Astrocyte of the cerebellum (primary cell): ENCODE measurements around the gene UGDH.

Experiments
- DNase-seq: peaks from one replicate; pipeline ENCODE4 v3.0.0-alpha.2; 2011; ENCODE audit warnings: low read depth
- H3K4me3 ChIP-seq: 2 replicates; pipeline ENCODE4 v1.5.1; 2011; ENCODE audit warnings: mild to moderate bottlenecking, low read depth, low read length, moderate library complexity
- in situ Hi-C: cut with HindIII; loops from 2 replicates; pipeline ENCODE4 v1.10.0; 2017; ENCODE audit warnings: low sequenced_read_pairs
- TF ChIP-seq, protein P1 (sequence below): IDR thresholded peaks from 2 replicates; pipeline ENCODE4 v1.5.1; 2012; ENCODE audit warnings: low read length, low read depth, moderate library complexity, mild to moderate bottlenecking; ENCODE audit errors: missing control alignments

UGDH gene

DNA sequence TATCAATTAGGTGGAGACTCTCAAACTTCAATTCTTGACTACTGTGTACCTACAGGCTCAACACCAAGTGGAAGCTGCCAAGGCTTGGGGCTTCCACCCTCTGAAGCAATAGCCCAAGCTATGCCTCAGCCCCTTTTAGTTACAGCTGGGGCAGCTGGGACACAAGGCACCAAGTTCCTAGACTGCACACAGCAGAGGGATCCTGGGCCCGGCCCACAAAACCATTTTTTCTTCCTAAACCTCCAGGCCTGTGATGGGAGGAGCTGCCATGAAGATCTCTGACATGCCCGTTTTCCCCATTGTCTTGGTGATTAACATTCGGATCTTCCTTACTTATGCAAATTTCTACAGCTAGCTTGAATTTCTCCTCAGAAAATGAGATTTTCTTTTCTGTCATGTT, 3.4 kb upstream of the UGDH start:
- DNase-seq, result no peak
- no peak overlapping the region for H3K4me3 ChIP-seq
- TF ChIP-seq, protein P1, sequence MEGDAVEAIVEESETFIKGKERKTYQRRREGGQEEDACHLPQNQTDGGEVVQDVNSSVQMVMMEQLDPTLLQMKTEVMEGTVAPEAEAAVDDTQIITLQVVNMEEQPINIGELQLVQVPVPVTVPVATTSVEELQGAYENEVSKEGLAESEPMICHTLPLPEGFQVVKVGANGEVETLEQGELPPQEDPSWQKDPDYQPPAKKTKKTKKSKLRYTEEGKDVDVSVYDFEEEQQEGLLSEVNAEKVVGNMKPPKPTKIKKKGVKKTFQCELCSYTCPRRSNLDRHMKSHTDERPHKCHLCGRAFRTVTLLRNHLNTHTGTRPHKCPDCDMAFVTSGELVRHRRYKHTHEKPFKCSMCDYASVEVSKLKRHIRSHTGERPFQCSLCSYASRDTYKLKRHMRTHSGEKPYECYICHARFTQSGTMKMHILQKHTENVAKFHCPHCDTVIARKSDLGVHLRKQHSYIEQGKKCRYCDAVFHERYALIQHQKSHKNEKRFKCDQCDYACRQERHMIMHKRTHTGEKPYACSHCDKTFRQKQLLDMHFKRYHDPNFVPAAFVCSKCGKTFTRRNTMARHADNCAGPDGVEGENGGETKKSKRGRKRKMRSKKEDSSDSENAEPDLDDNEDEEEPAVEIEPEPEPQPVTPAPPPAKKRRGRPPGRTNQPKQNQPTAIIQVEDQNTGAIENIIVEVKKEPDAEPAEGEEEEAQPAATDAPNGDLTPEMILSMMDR, result no peak
- in situ Hi-C loops, result no loop called here

DNA sequence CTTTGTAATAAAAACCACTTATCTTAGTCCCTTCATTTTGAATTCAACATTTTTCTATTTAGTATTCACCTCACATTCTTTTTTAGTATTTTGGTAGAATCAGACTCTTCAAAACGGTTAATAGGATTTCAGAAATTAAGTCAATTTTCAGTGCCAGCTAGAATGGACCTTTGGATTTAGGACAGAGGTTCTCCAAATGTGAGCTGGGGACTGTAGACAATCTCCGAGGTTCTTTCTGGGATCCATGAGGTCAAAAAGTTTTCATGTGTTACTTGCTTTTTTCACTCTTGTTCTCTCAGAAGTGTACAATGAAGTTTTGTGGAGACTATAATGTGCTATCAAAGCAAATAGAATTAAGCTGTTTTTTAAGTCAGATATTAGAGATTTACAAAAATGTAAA, 2.3 kb upstream of the UGDH start:
- H3K4me3 ChIP-seq, result no peak overlapping the region
- TF ChIP-seq, protein P1, result no peak
- no peak for DNase-seq
- in situ Hi-C loops, result no loop called here

DNA sequence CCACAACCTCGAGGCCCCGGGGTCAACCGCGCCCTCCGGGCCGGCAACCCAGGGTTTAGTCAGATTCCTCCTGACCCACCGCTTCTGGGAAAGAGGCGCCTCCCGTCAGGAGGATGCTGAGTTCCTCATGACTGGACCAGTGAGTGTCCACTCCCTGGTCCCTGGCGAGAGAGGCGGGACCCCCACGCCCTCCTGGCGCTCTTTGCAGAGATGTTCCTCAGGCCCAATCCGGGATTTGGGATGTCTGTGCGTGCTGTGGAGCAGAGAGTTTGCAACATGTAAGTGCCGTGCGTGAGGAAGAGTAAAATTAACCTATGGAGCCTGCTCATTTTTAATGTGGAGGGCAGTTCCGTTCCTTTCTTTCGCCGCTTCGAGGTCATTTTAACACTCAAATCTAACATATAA, 824 bp upstream of the UGDH start:
- DNase-seq, result peak; percentile 31
- TF ChIP-seq, protein P1, result no peak
- in situ Hi-C loops, result no loop called here
- H3K4me3 ChIP-seq, result peak overlapping the region; percentile 99

DNA sequence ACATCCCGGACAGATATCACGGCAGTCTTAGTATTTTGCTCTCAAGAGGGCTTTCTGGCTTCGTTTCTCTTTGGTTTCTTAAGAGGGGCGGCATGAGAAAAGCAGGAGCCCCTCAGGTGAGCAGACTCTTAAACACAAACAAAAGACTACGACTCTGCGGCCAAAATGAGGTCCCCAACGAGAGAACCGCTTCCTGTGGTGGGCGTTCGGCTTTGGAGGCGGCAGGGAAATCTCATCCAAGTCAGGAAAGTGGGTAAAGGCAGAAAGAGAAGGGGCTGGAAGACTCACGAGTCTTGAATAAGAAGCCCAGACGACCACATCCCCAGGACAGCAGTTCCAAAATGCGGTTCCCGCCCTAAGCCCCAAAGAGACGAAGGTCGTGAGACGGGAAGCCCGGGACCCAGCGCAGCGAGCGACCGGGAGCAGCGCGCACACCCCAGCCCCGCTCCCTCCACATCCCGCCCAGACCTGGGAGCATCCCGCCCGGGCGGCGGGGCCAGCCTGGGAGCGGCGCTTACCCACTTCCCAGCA, 409 bp downstream of the UGDH start:
- peak overlapping the region; percentile 99 for H3K4me3 ChIP-seq
- TF ChIP-seq, protein P1, result no peak
- in situ Hi-C loops, result no loop called here
- DNase-seq, result no peak

DNA sequence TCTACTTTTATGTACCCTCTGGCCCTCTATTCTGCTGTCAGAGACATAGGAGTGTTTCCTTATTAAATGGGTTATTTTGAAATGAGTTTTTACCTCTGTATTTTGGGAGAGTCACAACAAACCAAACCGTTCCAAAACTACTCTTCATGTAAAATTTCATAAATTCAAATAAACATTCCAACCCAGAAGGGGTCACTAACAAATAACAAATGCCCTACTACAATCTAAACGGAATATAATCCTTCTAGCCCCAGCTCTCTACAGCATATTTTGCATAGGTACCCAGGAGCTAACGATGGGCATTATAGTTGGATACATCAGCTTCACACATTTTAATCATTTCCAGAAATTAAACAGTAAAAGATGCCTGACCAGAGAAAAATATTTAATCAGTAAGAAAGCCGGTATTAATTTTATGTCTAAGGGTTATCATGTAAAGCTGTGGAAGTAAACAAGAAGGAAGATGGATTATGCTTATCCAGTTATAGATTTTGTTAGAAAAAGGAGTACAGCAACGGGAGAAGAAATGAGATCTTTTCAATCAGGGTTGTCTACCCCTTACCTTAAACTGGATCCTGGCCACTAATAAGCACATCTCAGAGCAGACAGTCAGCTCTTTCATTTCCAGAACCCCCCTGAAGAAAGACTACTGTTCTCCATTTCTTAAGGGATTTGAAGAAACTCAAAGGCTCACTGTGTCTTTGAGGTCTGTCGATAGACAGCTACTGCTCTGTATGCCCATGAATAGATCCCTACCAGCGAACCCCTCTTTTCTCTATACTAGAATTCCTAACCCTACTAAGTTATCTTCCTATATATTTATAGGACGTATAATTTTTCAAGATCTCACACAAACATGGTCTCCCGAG, 1.2 kb downstream of the UGDH start:
- DNase-seq, result no peak
- in situ Hi-C loops, result no loop called here
- H3K4me3 ChIP-seq, result peak overlapping the region; percentile 99
- TF ChIP-seq, protein P1, result no peak

DNA sequence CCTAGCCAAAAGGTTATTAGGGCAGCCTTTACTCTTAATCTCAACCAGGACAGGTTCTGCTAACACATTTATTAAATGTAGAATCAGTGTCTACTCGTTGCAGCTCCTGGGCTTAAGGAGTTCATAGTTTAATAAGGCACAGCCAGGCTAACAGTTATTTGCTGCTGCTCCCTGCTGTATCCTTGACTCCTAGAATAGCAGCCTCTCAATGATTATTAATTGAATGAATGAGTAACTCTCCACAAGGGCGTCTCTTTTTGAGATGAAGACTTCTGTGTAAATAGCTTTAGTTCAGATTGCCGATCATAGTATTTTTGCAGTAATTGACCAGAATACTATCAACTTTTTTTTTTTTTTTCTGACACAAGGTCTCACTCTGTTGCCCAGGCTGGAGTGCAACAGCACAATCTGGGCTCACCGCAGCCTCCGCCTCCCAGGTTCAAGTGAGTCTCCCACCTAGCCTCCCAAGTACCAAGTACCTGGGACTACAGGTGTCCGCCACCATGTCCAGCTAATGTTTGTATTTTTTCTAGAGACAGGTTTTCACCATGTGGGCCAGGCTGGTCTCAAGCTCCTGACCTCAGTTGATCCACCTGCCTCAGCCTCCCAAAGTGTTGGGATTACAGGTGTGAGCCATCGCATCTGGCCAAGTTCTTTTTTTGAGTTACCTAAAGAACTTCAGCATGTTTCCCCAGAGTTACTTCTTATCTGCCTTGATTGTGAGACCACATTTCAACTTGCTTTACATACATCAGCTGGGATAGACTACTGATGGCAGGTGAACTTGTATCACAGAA, 2.9 kb downstream of the UGDH start:
- in situ Hi-C loops, result no loop called here
- DNase-seq, result no peak
- no peak overlapping the region for H3K4me3 ChIP-seq
- TF ChIP-seq, protein P1, result no peak
